Measurements from ENCODE around the gene CRACR2B. TPM values are rescaled to one million over a fixed set of nuclear protein-coding genes. Genes with fewer than 3 reads are reported as not detected.

Gene CRACR2B
- total RNA-seq, 2 experiments from 2014 or later: 1.8 to 2.3 TPM

DNA sequence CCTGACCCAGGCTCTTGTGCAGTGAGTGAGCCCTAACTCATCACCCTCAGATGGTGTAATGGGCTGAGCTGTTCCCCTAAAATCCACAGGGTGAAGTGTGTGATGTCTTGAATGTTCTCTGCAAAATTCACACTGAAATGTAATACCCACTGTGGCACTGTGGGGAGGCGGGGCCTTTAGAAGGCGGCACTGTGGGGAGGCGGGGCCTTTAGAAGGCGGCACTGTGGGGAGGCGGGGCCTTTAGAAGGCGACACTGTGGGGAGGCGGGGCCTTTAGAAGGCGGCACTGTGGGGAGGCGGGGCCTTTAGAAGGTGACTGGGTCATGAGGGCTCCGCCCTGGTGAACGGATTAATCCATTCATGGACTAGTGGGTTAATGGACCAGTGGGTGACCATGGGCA, 49.8 kb downstream of the CRACR2B start:
- peak; percentile 35 for DNase-seq
- CTCF ChIA-PET: no interaction called here
- H3K36me3 Mint-ChIP-seq: peaks cover 16% of the 10 kb centered on the region

DNA sequence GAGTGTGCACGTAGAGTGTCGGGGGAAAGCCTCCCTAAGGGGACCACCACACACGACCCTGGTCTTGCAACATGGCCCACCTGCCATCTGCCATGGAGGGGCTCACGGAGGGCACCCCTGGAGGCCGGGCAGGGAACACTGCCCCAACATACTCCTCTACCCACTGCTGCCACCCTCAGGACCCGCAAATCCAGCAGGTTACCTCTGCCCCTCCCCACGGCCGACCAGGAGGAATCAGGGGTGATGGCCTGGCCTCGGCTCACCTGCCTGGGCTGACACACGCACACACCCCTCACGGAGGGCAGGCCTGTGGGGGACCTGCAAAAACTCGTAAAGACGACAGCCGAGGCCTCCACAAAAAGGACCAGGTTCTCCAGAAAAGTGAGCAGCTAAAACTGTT, 52.7 kb downstream of the CRACR2B start:
- no peaks in the 10 kb centered on the region for H3K27me3 Mint-ChIP-seq
- DNase-seq: no peak
- no peak overlapping the region for H3K27ac Mint-ChIP-seq
- H3K4me1 Mint-ChIP-seq (ENCODE audit: low read depth): no peaks in the 10 kb centered on the region
- intact Hi-C loops (cut with micrococcal nuclease): no loop called here
- no peak overlapping the region for H3K4me3 Mint-ChIP-seq
- no peaks in the 10 kb centered on the region for H3K9me3 Mint-ChIP-seq
- POLR2A ChIA-PET: no interaction called here
- CTCF ChIA-PET: no interaction called here
- H3K36me3 Mint-ChIP-seq: peaks cover 17% of the 10 kb centered on the region

More for the DNA sequence above, 49.8 kb downstream of the CRACR2B start:
- no peaks in the 10 kb centered on the region for H3K9me3 Mint-ChIP-seq
- intact Hi-C loops (cut with micrococcal nuclease): no loop called here
- no peak overlapping the region for H3K27ac Mint-ChIP-seq
- no peak overlapping the region for H3K4me3 Mint-ChIP-seq
- no peaks in the 10 kb centered on the region for H3K4me1 Mint-ChIP-seq (ENCODE audit: low read depth)
- H3K27me3 Mint-ChIP-seq: no peaks in the 10 kb centered on the region
- POLR2A ChIA-PET: no interaction called here

Other genes starting within 250 kb of the CRACR2B start
- gene IRF7, start 212.0 kb upstream of the CRACR2B start, total RNA-seq: 10 to 100 TPM; 79.9 to 80.7 TPM
- gene CDHR5, start 203.0 kb upstream of the CRACR2B start, total RNA-seq: not detected
- not detected for gene SCT, start 200.7 kb upstream of the CRACR2B start, total RNA-seq
- under 1 TPM; 0.21 to 0.39 TPM for gene DRD4, start 190.7 kb upstream of the CRACR2B start, total RNA-seq
- 10 to 100 TPM; 41.5 to 50.5 TPM for gene DEAF1, start 132.7 kb upstream of the CRACR2B start, total RNA-seq
- 1 to 10 TPM; 9.5 to 9.8 TPM for gene TMEM80, start 132.1 kb upstream of the CRACR2B start, total RNA-seq
- gene EPS8L2, start 121.7 kb upstream of the CRACR2B start, total RNA-seq: 10 to 100 TPM; 12.4 to 12.6 TPM
- 100 to 1,000 TPM; 284 to 296 TPM for gene TALDO1, start 80.5 kb upstream of the CRACR2B start, total RNA-seq
- 10 to 100 TPM; 36.6 to 39.1 TPM for gene GATD1, start 50.4 kb upstream of the CRACR2B start, total RNA-seq
- gene CEND1, start 37.8 kb upstream of the CRACR2B start, total RNA-seq: 1 to 10 TPM in 1 of 2 experiments, under 1 TPM in 1; 0.68 to 1.1 TPM
- gene SLC25A22, start 29.6 kb upstream of the CRACR2B start, total RNA-seq: 10 to 100 TPM; 28.4 to 32.2 TPM
- gene PIDD1, start 22.7 kb upstream of the CRACR2B start, total RNA-seq: 10 to 100 TPM; 28.3 to 32.1 TPM
- gene RPLP2, start 18.0 kb upstream of the CRACR2B start, total RNA-seq: 1,000 to 10,000 TPM; 2,941 to 2,963 TPM
- 10 to 100 TPM; 33.2 to 35.0 TPM for gene PNPLA2, start 9.0 kb upstream of the CRACR2B start, total RNA-seq
- gene CD151, start 5.0 kb downstream of the CRACR2B start, total RNA-seq: 10 to 100 TPM; 40.2 to 40.9 TPM
- gene POLR2L, start 14.6 kb downstream of the CRACR2B start, total RNA-seq: 10 to 100 TPM; 70.4 to 74.0 TPM
- 1 to 10 TPM; 5.2 to 5.3 TPM for gene TSPAN4, start 14.9 kb downstream of the CRACR2B start, total RNA-seq
- gene CHID1, start 82.9 kb downstream of the CRACR2B start, total RNA-seq: 10 to 100 TPM; 61.5 to 61.6 TPM
- 10 to 100 TPM; 42.8 to 44.1 TPM for gene AP2A2, start 98.0 kb downstream of the CRACR2B start, total RNA-seq
- not detected for gene MUC6, start 208.8 kb downstream of the CRACR2B start, total RNA-seq
- not detected for gene MUC2, start 247.0 kb downstream of the CRACR2B start, total RNA-seq